GM19099 (cell line): ENCODE measurements around the gene RAX.

Source experiments
- POLR2A ChIP-seq: IDR thresholded peaks from 3 replicates; pipeline ENCODE4 v1.6.1; 2011; ENCODE audit warnings: low read depth; ENCODE audit not compliant: insufficient read length; ENCODE audit errors: extremely low read depth

Gene RAX

DNA sequence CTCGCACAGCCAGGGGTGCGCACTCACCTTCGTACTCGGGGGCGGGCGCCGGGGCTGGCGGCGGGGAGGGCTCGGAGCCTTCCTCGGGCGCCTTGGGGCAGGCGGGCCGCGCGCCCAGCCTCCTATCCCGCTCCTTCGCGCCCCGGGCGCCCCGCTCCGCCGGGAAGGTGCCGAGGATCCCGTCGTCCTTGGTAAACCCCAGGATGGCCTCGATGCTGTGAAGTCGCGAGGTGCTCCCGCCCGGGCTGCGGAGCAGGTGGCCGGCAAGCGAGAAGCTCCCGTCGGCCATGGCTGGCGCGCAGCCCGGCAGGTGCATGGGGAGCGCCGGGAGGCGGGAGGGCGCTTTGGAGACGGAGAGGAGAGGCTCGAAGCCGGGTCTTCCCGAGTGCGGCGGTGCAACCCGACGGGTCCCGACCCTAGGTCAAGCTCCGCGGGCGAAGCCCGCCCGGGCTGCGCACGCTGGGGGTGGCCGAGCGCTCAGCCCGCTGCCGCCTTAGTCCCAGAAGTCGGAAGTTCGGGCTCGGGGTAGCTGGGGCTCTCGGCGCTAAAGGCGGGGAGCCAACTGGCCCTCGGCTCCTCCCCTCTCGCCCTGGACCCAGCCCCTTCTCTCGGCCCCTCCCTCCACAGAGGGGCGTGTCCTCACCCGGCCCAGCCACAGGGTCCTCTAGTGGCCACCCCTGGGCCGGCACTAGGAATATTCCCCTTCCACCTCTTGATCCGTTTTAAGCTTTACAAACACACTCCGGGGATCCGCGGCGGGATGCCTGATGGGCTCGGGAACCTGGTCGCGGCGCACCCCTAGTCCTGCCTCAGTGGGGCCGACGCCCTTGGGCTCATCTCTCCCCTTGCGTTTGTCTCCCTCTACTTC is at the start of gene RAX:
RAX (minus strand) TSS at position 564 of the 868 bp plus-strand sequence; CDS start at position 316, 248 bp downstream.
- TF ChIP-seq POLR2A = no peak

DNA sequence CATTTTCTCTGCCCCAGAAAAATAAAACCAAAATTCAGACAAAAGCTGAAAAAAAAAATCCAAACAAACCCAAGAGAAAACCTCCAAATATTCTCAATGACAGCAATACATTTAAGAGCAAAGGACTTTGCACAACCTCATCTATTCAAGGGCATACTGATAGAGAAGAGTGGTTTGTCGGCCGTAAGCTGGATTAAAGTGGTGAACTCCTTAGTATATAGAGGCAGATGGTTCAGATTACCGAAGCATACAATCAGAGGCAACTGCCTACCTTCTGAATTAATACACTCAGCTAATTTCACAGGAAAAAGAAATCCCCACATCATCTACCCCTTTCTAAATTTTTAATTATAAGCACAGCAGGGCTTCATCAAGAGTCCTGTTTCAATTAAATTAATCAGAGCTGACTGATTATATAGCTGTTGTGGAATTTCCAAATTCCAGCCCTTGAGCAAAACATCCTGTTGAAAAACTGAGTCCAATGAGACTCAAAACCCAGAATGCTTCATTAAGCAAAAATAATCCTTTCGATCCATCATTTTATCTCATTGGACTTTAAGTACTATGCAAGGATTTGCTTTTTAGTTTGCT is 45.3 kb upstream of the RAX start, which contains the start of gene CPLX4:
CPLX4 (minus strand) TSS at position 190 of the 591 bp plus-strand sequence; CDS start at position 3, 187 bp downstream.
- no peak for TF ChIP-seq POLR2A

DNA sequence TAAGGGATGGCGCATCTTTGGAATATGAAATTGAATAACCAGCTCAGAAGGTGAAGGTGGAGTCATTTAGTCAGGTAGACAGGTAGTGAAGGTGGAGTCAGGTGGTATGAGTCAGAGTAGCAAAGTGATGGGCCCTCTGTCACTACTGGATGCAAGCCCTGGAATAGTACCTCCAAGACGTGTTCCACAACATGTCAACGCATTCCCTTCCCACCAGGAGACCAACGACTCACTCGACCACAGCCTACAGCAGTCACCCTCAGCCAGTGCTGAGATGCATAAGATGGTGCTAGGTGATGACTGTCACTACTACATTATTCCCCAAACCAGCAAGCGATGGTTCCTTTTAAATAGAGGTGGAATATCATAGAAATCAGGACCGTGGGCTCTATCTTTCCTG is 38.4 kb upstream of the RAX start:
- TF ChIP-seq POLR2A = no peak

DNA sequence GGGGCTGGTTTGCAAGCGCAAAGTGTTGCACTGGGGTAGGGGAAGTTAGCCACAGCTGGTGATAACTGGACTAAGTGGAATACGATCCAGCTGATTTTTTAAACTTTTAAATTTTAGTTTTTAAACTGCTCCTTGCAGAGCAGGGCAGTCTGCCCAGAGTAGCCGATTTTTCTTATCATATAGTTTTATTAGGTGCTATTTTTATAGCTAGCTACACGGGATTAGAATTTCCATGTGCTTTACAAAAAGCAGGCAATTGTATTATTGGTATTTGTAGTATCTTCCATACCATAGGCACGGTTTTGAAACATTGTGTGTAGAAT is 35.6 kb upstream of the RAX start:
- no peak for TF ChIP-seq POLR2A

DNA sequence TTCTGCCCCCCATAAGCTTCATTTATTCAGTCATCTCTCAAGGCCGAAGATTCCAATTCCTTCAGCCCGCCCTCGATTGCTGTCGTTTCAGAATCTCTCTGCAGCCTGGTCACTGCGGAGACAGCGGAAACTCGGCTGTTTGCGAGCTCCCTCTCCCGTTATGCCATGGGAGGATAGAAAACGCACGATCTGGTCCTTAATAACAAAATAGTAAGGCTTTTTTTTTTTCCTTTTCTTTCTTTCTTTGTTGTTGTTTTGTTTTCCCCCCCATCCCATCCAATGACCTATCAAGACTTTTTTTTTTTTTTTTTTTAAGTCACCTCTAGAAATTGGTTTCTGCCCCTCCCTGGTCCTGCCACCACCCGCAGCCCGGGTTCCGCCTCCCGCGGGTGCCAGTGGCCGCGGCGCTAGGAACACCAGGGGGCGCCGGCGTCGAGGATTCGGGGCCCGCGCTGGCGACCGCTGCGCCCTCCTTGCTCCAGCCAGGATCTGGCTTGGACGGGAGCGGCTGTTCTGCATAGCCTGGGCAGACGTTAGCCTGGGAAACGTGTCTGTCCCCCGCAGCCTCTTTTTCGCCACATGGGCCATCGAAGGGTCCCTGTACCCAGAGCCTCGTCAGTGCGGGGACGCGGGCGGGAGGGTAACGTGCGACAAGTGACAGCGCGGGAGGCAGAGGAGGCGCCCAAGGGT is 35.1 kb upstream of the RAX start:
- TF ChIP-seq POLR2A = no peak

DNA sequence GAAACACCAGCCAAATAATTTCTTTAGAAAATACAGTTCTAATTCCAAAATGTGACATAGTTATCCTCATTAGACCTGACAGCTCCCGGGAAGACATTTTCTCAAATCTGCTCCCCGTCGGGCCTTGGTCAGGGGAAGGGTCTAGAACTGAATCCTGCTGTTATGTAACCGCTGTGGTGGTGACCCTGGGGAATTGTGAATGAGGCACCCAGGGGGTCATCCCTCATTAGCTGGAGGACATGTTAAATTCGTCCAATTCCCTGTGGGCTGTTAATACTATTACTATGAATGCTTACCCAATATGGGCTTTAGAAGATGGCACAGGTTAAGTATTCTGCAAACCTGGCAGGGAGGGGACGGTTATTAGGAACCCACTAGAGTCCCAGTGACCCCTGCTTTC is 33.4 kb upstream of the RAX start:
- no peak for TF ChIP-seq POLR2A

DNA sequence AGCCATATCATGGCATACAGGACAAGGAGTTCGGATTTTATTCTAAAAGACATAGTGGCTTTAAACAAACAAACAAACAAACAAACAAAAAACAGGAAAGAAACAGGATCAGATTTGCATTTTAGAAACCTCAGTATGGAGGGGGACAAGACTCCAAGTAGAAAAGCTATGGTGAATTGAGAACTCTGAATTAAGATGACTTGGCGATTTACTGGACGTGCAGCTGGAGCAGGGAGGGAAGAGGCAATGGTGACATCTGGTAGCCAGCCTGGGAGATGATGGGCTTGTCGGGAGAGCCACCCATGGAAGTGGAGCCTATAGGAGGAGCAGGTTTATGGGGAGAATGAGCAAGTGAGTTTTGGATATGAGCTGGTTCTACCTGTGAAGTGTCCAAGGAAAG is 32.0 kb upstream of the RAX start:
- no peak for TF ChIP-seq POLR2A

DNA sequence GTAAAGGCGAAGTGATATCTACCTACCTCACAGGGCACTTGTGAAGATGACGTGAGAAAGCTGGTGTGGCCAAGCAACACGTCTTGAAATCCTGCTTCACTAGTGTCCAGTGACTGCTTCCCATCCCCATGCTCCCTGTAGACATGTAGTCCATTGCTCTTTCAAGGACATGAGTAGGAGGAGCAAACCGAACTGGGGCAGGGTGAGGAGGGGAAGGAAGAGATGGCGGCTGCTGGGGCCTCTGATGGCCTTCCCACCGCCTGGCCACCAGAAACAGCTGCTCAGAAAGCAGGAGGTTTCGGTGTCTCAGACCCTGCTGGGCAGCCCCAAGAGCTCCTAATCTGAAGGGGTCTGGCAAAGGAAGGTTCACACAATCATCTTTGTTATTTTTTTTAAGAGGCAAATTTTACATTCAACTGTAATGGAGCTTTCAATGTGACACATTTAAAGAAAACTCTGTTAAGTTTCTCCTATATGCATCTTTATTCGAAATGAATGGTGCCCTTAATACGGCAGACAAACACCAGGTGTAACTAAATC is 30.5 kb upstream of the RAX start:
- no peak for TF ChIP-seq POLR2A

DNA sequence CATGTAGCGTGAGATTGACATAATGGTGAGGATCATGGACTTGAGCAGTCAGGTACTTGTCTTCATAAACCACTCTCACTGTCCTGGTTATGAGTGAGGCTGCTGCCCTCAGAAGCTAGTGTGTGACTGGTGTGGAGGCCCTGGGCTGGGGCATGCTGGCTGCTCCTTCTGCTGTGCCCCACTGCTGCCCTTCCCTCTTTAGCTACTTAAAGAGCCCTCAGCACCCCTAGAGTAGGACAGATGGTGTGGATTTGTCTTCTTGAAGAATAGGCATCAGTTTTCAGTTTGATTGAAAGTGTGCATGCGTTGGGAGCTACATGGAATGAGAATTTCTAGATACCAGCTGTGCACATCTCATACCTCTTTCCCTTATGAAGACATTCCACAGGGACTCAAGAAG is 29.8 kb upstream of the RAX start:
- no peak for TF ChIP-seq POLR2A

DNA sequence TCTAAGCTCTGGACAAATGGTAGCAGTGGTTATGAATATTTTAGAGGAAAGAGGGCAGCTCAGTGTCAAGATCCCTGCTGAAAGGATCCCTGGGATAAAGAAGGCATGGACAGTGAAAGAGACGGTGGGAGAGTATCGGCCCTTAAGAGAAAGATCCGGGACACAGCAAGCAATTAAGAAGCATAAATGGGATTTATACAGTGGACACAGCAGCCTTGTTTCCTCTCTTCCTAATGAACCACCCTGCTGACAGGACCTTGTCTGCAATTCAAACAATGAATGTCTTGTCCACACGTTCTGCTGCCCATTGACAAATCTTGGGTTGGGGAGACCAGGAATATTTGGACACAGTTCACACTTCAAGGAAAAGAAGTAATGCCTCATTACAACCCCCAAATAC is 28.7 kb upstream of the RAX start:
- TF ChIP-seq POLR2A = no peak

DNA sequence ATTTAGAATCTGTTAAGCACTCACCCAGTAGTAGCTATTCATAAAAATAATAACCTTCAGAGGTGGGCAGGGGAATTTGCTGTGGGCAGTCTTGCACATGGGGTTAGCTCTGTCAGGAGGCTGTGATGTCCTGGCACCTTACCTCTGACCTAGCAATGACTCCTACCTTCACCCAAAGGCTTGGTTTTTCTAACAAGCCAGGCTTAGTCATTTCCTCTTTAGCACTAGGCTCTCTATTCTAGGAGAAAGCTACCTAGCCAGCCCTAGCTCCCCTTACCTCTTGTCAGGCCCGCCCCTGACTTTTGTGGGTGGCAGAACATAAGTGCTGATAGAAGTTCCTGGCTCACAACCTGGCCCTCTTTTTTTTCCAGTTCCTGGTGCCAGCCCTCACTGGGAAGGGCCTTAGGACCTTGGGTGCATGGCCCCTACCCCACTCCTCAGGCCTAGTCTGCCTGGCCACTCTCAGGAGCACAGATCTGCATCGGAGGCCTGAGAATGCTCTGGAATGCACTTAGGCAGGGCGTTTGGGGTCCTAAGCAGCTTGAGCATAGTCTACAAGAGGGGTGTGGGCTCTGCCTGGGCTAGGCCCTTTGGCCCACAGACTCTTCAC is 27.5 kb upstream of the RAX start:
- TF ChIP-seq POLR2A = no peak

DNA sequence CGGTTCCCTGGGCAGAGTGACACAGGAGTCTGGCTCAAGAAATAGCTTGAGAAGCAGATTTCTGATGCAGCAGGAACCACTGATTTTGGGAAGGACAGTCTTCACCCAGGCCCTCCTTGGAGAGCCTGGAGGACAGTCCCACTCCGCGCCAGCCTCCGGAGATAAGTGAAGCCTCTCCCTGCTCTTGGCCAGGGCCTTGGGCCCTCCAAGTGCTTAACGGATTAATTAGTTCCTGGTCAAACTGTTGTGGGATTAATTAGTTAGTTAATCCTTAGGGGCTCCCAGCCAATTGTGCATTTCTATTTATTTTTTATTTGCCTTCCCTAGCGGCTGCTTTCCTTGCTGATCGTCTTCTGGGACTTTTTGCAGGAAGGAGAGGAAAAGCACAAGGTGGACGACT is 25.6 kb upstream of the RAX start:
- TF ChIP-seq POLR2A = no peak

DNA sequence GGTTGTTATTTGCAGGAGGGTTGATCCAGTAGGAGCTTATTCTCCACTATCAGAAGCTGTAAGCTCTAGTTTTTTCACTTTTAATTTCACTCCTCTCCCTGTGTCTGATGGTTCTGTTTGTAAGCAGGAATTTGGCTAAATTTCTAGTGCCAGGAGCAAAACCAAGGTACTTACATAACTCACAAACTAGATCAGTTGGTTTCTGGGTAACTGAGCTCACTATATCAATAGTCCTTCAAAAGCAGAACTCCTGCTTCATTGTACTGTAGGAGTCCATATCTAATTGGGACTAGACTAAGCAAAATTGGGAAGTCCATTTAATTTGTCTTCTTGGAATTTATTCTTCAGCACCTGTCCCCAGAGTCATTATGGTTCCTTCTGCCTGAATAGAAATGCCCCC is 20.1 kb upstream of the RAX start:
- no peak for TF ChIP-seq POLR2A

DNA sequence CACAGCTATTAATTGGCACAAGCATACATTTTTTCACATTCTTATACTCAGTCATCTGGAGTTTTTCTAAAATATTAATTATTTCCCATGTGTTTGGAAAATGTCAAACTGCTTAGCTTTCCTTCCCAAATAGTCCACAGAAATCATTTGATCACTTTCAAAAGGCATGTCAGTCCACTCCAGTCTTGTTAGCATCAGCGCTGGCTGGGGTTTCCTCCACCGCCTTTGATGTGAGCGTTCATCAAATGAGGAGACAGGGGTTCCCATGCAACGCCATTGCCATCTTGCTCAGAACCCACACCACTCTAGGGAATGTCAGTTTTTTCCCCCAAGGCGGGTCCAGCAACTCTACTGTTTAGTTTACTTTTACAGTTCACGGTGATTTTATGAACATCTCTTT is 13.1 kb upstream of the RAX start:
- TF ChIP-seq POLR2A = no peak

DNA sequence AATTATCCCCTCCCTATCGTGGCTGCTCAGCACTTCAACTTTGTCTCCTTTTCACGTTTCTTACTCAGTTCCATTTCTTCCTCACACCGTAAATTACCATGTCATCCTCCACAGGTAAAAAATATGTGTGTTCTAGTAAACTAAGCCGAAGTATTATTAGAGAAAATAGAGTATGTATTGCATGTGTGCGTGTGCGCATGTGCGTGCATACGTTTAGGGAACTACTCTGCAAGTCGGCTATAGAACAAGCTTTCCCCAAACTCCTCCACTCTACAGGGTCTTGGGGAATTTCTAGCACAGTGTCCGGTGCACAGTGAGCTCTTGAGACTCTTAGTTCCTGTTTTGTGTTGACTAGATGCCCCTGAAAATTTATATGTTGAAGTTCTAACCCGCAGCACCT is 9.1 kb upstream of the RAX start:
- TF ChIP-seq POLR2A = no peak
